Measurements from ENCODE around the gene KDM7A. TPM values are rescaled to one million over a fixed set of nuclear protein-coding genes. Genes with fewer than 3 reads are reported as not detected.

Gene KDM7A
- total RNA-seq, 1 experiment from 2014 or later = 11.7 TPM

GRCh38 chr7:140069298-140069949 is 107.4 kb downstream of the KDM7A start:
- intact Hi-C loops (cut with micrococcal nuclease; ENCODE audit: unreplicated experiment) = no loop called here
- Histone ChIP-seq H3K4me1 (ENCODE audit: insufficient read depth, low read length, poor library complexity, severe bottlenecking) (no peaks in the 10 kb centered on the region), H3K4me3 (ENCODE audit: low read depth, low read length, poor library complexity, severe bottlenecking) (no peak overlapping the region), H3K9me3 (ENCODE audit: low read depth, low read length, poor library complexity, severe bottlenecking) (peaks cover 21% of the 10 kb centered on the region), H3K27me3 (replicated peaks; ENCODE audit: insufficient read depth, low read depth, low read length, poor library complexity) (no peaks in the 10 kb centered on the region), H3K36me3 (ENCODE audit: insufficient read depth, low read length, poor library complexity, severe bottlenecking) (no peaks in the 10 kb centered on the region), H3K27ac (ENCODE audit: low read depth, low read length, poor library complexity, severe bottlenecking) (no peak overlapping the region)
- TF ChIP-seq CTCF (conservative IDR thresholded peaks at IDR 0.05; ENCODE audit: low read depth, low read length) = no peak
- POLR2A ChIA-PET (ENCODE audit: low non-redundant PET) = no interaction called here
- CTCF ChIA-PET = no interaction called here
- DNase-seq (ENCODE audit: low spot score) = no peak
- no TSS peak for BruUV-seq (replicated peaks)

DNA sequence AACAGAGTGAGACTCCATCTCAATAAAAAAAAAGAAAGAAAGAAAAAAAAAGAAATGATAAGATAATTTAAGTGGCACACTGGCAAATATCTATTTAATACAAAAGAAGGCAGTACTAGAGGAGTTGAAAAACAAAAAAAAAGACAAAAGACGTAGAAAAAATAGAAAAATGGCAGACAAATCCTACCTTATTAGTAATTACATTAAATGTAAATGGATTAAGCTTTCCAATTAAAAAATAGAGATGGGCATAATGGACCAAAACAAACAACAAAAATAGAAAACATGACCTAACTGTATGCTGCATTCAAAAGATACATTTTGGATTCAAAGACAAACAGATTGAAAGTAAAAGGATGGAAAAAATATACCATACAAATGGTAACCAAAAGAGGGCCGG is 108.8 kb downstream of the KDM7A start:
- H3K4me3 ChIP-seq (ENCODE audit: low read depth, low read length, poor library complexity, severe bottlenecking) = no peak overlapping the region
- POLR2A ChIA-PET (ENCODE audit: low non-redundant PET) = no interaction called here
- TF ChIP-seq EZH2 (IDR thresholded peaks at IDR 0.05; ENCODE audit: borderline replicate concordance, low read depth, low read length, poor library complexity, severe bottlenecking) = no peak
- TF ChIP-seq CTCF (conservative IDR thresholded peaks at IDR 0.05; ENCODE audit: low read depth, low read length) = no peak
- H3K4me1 ChIP-seq (ENCODE audit: insufficient read depth, low read length, poor library complexity, severe bottlenecking) = no peaks in the 10 kb centered on the region
- CTCF ChIA-PET = no interaction called here
- peaks cover 21% of the 10 kb centered on the region for H3K9me3 ChIP-seq (ENCODE audit: low read depth, low read length, poor library complexity, severe bottlenecking)
- H3K27ac ChIP-seq (ENCODE audit: low read depth, low read length, poor library complexity, severe bottlenecking) = no peak overlapping the region
- H3K36me3 ChIP-seq (ENCODE audit: insufficient read depth, low read length, poor library complexity, severe bottlenecking) = no peaks in the 10 kb centered on the region
- intact Hi-C loops (cut with micrococcal nuclease; ENCODE audit: unreplicated experiment) = no loop called here
- H3K27me3 ChIP-seq (replicated peaks; ENCODE audit: insufficient read depth, low read depth, low read length, poor library complexity) = no peaks in the 10 kb centered on the region
- BruUV-seq (replicated peaks) = no TSS peak
- DNase-seq (ENCODE audit: low spot score) = no peak

- no peaks in the 10 kb centered on the region for H3K36me3 ChIP-seq (ENCODE audit: insufficient read depth, low read length, poor library complexity, severe bottlenecking)
- H3K9me3 ChIP-seq (ENCODE audit: low read depth, low read length, poor library complexity, severe bottlenecking) = peaks cover 21% of the 10 kb centered on the region
- intact Hi-C loops (cut with micrococcal nuclease; ENCODE audit: unreplicated experiment) = no loop called here
- CTCF ChIA-PET = no interaction called here
- DNase-seq (ENCODE audit: low spot score) = no peak
- H3K4me1 ChIP-seq (ENCODE audit: insufficient read depth, low read length, poor library complexity, severe bottlenecking) = no peaks in the 10 kb centered on the region
- H3K27me3 ChIP-seq (replicated peaks; ENCODE audit: insufficient read depth, low read depth, low read length, poor library complexity) = no peaks in the 10 kb centered on the region
- no peak overlapping the region for H3K4me3 ChIP-seq (ENCODE audit: low read depth, low read length, poor library complexity, severe bottlenecking)
- POLR2A ChIA-PET (ENCODE audit: low non-redundant PET) = no interaction called here
- TF ChIP-seq CTCF (conservative IDR thresholded peaks at IDR 0.05; ENCODE audit: low read depth, low read length) (no peak), EZH2 (IDR thresholded peaks at IDR 0.05; ENCODE audit: borderline replicate concordance, low read depth, low read length, poor library complexity, severe bottlenecking) (no peak)
- BruUV-seq (replicated peaks) = no TSS peak
- H3K27ac ChIP-seq (ENCODE audit: low read depth, low read length, poor library complexity, severe bottlenecking) = no peak overlapping the region
Observed at GRCh38 chr7:140067052-140067451, 109.7 kb downstream of the KDM7A start.
